Liver (tissue), 9 donors: ENCODE results near the gene KCTD19. TPM values are rescaled to one million over a fixed set of nuclear protein-coding genes. Genes with fewer than 3 reads are reported as not detected.

ENCODE experiments used
- DNase-seq: peaks from one replicate; pipeline ENCODE4 v3.0.0-alpha.2; 2017; ENCODE audit warnings: low spot score
- H3K27ac ChIP-seq, 2 donors: one replicate each; pipeline ENCODE4 v1.7.0; 2013; ENCODE audit warnings: inconsistent platforms in 2 of 2, low read length in 2 of 2, control low read depth in 1 of 2, low read depth in 1 of 2, mild to moderate bottlenecking in 1 of 2
- H3K27me3 ChIP-seq, 4 donors: one replicate each; pipeline versions ENCODE4 v1.6.1 to v1.7.0; 2013; ENCODE audit warnings: low read length in 3 of 4, inconsistent platforms in 1 of 4, mild to moderate bottlenecking in 1 of 4, moderate library complexity in 1 of 4; ENCODE audit not compliant: control insufficient read depth in 4 of 4, insufficient read depth in 4 of 4
- H3K36me3 ChIP-seq, 4 donors: one replicate each; pipeline versions ENCODE4 v1.6.1 to v1.7.0; 2013; ENCODE audit warnings: low read length in 3 of 4, mild to moderate bottlenecking in 3 of 4, low read depth in 1 of 4, moderate library complexity in 1 of 4; ENCODE audit not compliant: control insufficient read depth in 4 of 4, insufficient read depth in 3 of 4
- H3K4me1 ChIP-seq, 4 donors: one replicate each; pipeline versions ENCODE4 v1.6.1 to v1.7.0; 2013; ENCODE audit warnings: low read length in 3 of 4, mild to moderate bottlenecking in 3 of 4, moderate library complexity in 1 of 4; ENCODE audit not compliant: control insufficient read depth in 4 of 4, insufficient read depth in 4 of 4
- H3K4me3 ChIP-seq, 3 donors: one replicate each; pipeline versions ENCODE4 v1.6.1 to v1.7.0; 2013; ENCODE audit warnings: low read length in 3 of 3, control low read depth in 1 of 3, low read depth in 1 of 3, mild to moderate bottlenecking in 1 of 3
- H3K9ac ChIP-seq, 2 donors: one replicate each; pipeline ENCODE4 v1.7.0; 2013; ENCODE audit warnings: low read length in 2 of 2, mild to moderate bottlenecking in 2 of 2, moderate library complexity in 2 of 2, control low read depth in 1 of 2, low read depth in 1 of 2
- H3K9me3 ChIP-seq, 4 donors: one replicate each; pipeline versions ENCODE4 v1.6.1 to v1.7.0; 2013; ENCODE audit warnings: low read length in 3 of 4; ENCODE audit not compliant: control insufficient read depth in 4 of 4
- EGR1 ChIP-seq, 2 donors: IDR thresholded peaks; 2 replicates each; pipeline ENCODE4 v1.6.1; 2016 to 2018; ENCODE audit warnings: antibody characterized with exemption in 2 of 2, low read depth in 2 of 2
- HNF4G ChIP-seq: IDR thresholded peaks from 2 replicates; pipeline ENCODE4 v1.6.1; 2016; ENCODE audit warnings: antibody characterized with exemption
- JUND ChIP-seq, 2 donors: IDR thresholded peaks; 2 replicates each; pipeline ENCODE4 v1.6.1; 2016; ENCODE audit warnings: antibody characterized with exemption in 2 of 2
- NR2F2 ChIP-seq: IDR thresholded peaks from 2 replicates; pipeline ENCODE4 v1.6.1; 2016; ENCODE audit warnings: antibody characterized with exemption
- RAD21 ChIP-seq, 2 donors: IDR thresholded peaks; 2 replicates each; pipeline ENCODE4 v1.6.1; 2016; ENCODE audit warnings: antibody characterized with exemption in 2 of 2, mild to moderate bottlenecking in 2 of 2
- RXRA ChIP-seq, 2 donors: IDR thresholded peaks; 2 replicates each; pipeline ENCODE4 v1.6.1; 2017 to 2018; ENCODE audit warnings: antibody characterized with exemption in 2 of 2, mild to moderate bottlenecking in 1 of 2
- SP1 ChIP-seq: IDR thresholded peaks from 2 replicates; pipeline ENCODE4 v1.6.1; 2018; ENCODE audit warnings: antibody characterized with exemption, mild to moderate bottlenecking
- TAF1 ChIP-seq: conservative IDR thresholded peaks from 2 replicates; pipeline ENCODE4 v1.6.1; 2016; ENCODE audit warnings: antibody characterized with exemption, mild to moderate bottlenecking
- WGBS: extraction: QIAGEN DNeasy Blood & Tissue Kit; methylation state at CpG from one replicate; pipeline ENCODE4 v1.1.7; 2013; 5-methylcytosine and 5-hydroxymethylcytosine counted together
- polyA plus RNA-seq, 2 donors: library from polyadenylated mRNA; stranded (reverse) in 1 of 2; unstranded in 1 of 2; fragments of 200-250 nt in 1 of 2; fragments of >200 nt in 1 of 2; fragmentation: Nextera tagmentation in 1 of 2; extraction: Ambion mirVana in 1 of 2; gene quantifications; one replicate each; pipeline versions ENCODE4 v1.2.1 to v1.2.3, GENCODE V29; 2013 to 2015
- total RNA-seq, 2 donors: library from RNA; depleted of rRNA; stranded (reverse); fragments of >200 nt; gene quantifications; one replicate each; pipeline ENCODE4 v1.2.3, GENCODE V29; 2014
- TF ChIP-seq, protein P1 (sequence below): IDR thresholded peaks from 2 replicates; pipeline ENCODE4 v1.6.1; 2016; ENCODE audit warnings: antibody characterized with exemption
- TF ChIP-seq, protein P2 (sequence below): IDR thresholded peaks from 2 replicates; pipeline ENCODE4 v1.6.1; 2016; ENCODE audit warnings: antibody characterized with exemption
- TF ChIP-seq, protein P3 (sequence below): IDR thresholded peaks from 2 replicates; pipeline ENCODE4 v1.6.1; 2016; ENCODE audit warnings: antibody characterized with exemption, mild to moderate bottlenecking
- TF ChIP-seq, protein P4 (sequence below): fragments of 150-350 bp; IDR thresholded peaks from 2 replicates; pipeline ENCODE4 v1.5.1; 2017; ENCODE audit warnings: improper control_type of control experiment, low read depth, low read length; ENCODE audit not compliant: missing input control
- donor health status: healthy.
- donor health status: healthy.
- donor health status: healthy.
- donor health status: healthy.
- donor health status: healthy.

The KCTD19 gene
- total and polyA plus RNA-seq, 4 donors, result 0.28 TPM; not detected in 3

DNA sequence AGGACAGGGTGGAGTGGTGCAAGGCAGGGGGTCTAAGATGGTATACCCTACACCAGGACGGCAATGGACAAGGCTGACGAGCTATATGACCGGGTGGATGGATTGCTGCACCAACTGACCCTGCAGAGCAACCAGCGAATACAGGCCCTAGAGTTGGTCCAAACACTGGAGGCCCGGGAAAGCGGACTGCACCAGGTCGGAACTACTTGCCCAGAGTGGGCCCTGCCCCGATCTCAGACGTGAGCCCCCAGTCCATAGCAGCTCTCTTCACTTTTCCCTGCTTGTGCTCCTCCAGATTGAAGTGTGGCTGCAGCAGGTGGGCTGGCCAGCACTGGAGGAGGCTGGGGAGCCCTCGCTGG, 44.1 kb downstream of the KCTD19 start:
- Histone ChIP-seq H3K27ac (no peak overlapping the region), H3K9me3 (no peaks in the 10 kb centered on the region), H3K9ac (no peak overlapping the region), H3K27me3 (no peaks in the 10 kb centered on the region), H3K4me3 (no peak overlapping the region), H3K4me1 (peaks cover 0 to 2% (median 0%) of the 10 kb centered on the region in 4 donors), H3K36me3 (no peaks in the 10 kb centered on the region)
- no peak for TF ChIP-seq NR2F2
- no peak for TF ChIP-seq JUND (IDR thresholded peaks at IDR 0.05)
- TF ChIP-seq, protein P1, sequence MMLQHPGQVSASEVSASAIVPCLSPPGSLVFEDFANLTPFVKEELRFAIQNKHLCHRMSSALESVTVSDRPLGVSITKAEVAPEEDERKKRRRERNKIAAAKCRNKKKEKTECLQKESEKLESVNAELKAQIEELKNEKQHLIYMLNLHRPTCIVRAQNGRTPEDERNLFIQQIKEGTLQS, result no peak
- TF ChIP-seq TAF1, result no peak
- no peak for TF ChIP-seq EGR1 (IDR thresholded peaks at IDR 0.05; ENCODE audit: low read depth in 2 of 2)
- TF ChIP-seq, protein P2, sequence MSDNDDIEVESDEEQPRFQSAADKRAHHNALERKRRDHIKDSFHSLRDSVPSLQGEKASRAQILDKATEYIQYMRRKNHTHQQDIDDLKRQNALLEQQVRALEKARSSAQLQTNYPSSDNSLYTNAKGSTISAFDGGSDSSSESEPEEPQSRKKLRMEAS, result no peak
- TF ChIP-seq HNF4G, result no peak
- TF ChIP-seq SP1, result no peak
- no peak for TF ChIP-seq RAD21 (IDR thresholded peaks at IDR 0.05)
- TF ChIP-seq, protein P3, sequence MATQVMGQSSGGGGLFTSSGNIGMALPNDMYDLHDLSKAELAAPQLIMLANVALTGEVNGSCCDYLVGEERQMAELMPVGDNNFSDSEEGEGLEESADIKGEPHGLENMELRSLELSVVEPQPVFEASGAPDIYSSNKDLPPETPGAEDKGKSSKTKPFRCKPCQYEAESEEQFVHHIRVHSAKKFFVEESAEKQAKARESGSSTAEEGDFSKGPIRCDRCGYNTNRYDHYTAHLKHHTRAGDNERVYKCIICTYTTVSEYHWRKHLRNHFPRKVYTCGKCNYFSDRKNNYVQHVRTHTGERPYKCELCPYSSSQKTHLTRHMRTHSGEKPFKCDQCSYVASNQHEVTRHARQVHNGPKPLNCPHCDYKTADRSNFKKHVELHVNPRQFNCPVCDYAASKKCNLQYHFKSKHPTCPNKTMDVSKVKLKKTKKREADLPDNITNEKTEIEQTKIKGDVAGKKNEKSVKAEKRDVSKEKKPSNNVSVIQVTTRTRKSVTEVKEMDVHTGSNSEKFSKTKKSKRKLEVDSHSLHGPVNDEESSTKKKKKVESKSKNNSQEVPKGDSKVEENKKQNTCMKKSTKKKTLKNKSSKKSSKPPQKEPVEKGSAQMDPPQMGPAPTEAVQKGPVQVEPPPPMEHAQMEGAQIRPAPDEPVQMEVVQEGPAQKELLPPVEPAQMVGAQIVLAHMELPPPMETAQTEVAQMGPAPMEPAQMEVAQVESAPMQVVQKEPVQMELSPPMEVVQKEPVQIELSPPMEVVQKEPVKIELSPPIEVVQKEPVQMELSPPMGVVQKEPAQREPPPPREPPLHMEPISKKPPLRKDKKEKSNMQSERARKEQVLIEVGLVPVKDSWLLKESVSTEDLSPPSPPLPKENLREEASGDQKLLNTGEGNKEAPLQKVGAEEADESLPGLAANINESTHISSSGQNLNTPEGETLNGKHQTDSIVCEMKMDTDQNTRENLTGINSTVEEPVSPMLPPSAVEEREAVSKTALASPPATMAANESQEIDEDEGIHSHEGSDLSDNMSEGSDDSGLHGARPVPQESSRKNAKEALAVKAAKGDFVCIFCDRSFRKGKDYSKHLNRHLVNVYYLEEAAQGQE, result no peak
- WGBS, result 95% methylated on average over 10 of the region's 10 CpGs
- DNase-seq, result no peak

DNA sequence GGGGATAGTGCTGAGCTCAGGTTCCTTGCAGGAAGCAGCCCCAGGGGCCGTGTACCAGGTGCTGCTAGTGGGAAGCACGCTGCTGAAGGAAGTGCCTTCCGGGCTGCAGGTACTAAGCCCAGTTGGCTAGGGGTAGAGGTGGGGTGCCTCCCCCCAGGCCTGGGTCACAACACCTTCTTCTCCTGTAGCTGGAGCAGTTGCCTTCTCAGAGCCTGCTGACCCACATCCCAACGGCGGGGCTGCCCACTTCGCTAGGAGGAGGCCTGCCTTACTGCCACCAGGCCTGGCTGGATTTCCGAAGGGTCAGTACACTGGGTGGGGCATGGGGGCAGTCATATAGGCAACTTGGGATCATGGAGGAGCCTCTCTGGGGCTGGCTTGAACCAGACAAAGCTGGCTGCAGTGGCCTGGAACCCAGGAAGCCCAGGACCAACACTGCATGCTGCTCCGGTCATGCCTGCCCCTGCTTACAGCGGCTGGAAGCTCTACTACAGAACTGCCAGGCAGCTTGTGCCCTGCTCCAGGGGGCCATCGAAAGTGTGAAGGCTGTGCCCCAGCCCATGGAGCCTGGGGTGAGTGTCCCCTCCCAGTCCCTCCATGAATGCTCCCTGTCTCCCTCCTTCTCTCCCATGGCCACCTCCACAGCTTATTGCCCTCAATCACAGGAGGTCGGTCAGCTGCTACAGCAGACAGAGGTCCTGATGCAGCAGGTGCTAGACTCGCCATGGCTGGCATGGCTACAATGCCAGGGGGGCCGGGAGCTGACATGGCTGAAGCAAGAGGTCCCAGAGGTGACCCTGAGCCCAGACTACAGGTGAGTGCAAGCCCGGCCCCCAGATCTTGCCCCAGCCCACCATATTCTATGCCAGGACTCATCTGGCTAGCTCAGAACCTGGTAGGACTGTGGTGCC, 44.8 kb downstream of the KCTD19 start:
- no peaks in the 10 kb centered on the region for H3K27me3 ChIP-seq
- H3K4me1 ChIP-seq, result peaks cover 0 to 2% (median 0%) of the 10 kb centered on the region in 4 donors
- no peak overlapping the region for H3K9ac ChIP-seq
- H3K4me3 ChIP-seq, result no peak overlapping the region
- no peaks in the 10 kb centered on the region for H3K36me3 ChIP-seq
- WGBS, result 92% methylated on average over 14 of the region's 14 CpGs
- no peak for DNase-seq
- TF ChIP-seq TAF1 (no peak), RXRA (IDR thresholded peaks at IDR 0.05) (no peak)
- TF ChIP-seq, protein P4, sequence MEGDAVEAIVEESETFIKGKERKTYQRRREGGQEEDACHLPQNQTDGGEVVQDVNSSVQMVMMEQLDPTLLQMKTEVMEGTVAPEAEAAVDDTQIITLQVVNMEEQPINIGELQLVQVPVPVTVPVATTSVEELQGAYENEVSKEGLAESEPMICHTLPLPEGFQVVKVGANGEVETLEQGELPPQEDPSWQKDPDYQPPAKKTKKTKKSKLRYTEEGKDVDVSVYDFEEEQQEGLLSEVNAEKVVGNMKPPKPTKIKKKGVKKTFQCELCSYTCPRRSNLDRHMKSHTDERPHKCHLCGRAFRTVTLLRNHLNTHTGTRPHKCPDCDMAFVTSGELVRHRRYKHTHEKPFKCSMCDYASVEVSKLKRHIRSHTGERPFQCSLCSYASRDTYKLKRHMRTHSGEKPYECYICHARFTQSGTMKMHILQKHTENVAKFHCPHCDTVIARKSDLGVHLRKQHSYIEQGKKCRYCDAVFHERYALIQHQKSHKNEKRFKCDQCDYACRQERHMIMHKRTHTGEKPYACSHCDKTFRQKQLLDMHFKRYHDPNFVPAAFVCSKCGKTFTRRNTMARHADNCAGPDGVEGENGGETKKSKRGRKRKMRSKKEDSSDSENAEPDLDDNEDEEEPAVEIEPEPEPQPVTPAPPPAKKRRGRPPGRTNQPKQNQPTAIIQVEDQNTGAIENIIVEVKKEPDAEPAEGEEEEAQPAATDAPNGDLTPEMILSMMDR, result no peak
- no peak overlapping the region for H3K27ac ChIP-seq
- no peaks in the 10 kb centered on the region for H3K9me3 ChIP-seq
